ENCODE measurements around the gene NR2C2AP. TPM values are rescaled to one million over a fixed set of nuclear protein-coding genes. Genes with fewer than 3 reads are reported as not detected.

Gene NR2C2AP
- total RNA-seq, 1 experiment from 2014 or later: 25.7 TPM

- Histone ChIP-seq H3K9me3 (ENCODE audit: insufficient read depth, low read depth) (no peaks in the 10 kb centered on the region), H3K79me2 (ENCODE audit: low read depth) (no peaks in the 10 kb centered on the region), H3K27ac (no peak overlapping the region), H3K9me2 (ENCODE audit: insufficient read depth) (no peaks in the 10 kb centered on the region), H3K27me3 (ENCODE audit: insufficient read depth, low read depth) (peaks cover 79% of the 10 kb centered on the region), H3K4me1 (replicated peaks; ENCODE audit: insufficient read depth) (no peaks in the 10 kb centered on the region), H3K36me3 (ENCODE audit: low read depth) (no peaks in the 10 kb centered on the region), H3K4me2 (peak overlapping the region; percentile 52), H2AFZ (no peak overlapping the region), H3K4me3 (peak overlapping the region; percentile 13; the same call in 1 of the 2 replicates), H3F3A (ENCODE audit: insufficient read depth, low read depth) (no peaks in the 10 kb centered on the region), H4K20me1 (ENCODE audit: insufficient read depth) (no peaks in the 10 kb centered on the region)
- ChIA-PET CTCF (interaction anchor here (0.6 to 1.0 kb wide), 2 partner anchors 22 to 181 kb away, joined by 3 read pairs; partner anchors contain the start of genes GATAD2A and NR2C2AP), POLR2A (ENCODE audit: unreplicated experiment) (no interaction called here)
- peak; percentile 57 to 76 for DNase-seq
- BruUV-seq (replicated peaks): no TSS peak
- intact Hi-C loops (cut with micrococcal nuclease; ENCODE audit: unreplicated experiment): no loop called here
- TF ChIP-seq EZH2 (IDR thresholded peaks at IDR 0.05; ENCODE audit: low read depth) (no peak), CTCF (conservative IDR thresholded peaks at IDR 0.05) (peak; percentile 62)
Observed at GRCh38 chr19:19224852-19225494, 21.8 kb upstream of the NR2C2AP start.

GRCh38 chr19:19224150-19224851 is 21.1 kb upstream of the NR2C2AP start:
- Histone ChIP-seq H3K36me3 (ENCODE audit: low read depth) (no peaks in the 10 kb centered on the region), H3K27me3 (ENCODE audit: insufficient read depth, low read depth) (peaks cover 79% of the 10 kb centered on the region), H3K9me3 (ENCODE audit: insufficient read depth, low read depth) (no peaks in the 10 kb centered on the region), H2AFZ (no peak overlapping the region), H3F3A (ENCODE audit: insufficient read depth, low read depth) (no peaks in the 10 kb centered on the region), H3K9me2 (ENCODE audit: insufficient read depth) (no peaks in the 10 kb centered on the region), H3K4me2 (peak overlapping the region; percentile 52; the same call in 1 of the 2 replicates), H4K20me1 (ENCODE audit: insufficient read depth) (no peaks in the 10 kb centered on the region), H3K4me1 (replicated peaks; ENCODE audit: insufficient read depth) (no peaks in the 10 kb centered on the region), H3K27ac (no peak overlapping the region), H3K79me2 (ENCODE audit: low read depth) (no peaks in the 10 kb centered on the region), H3K4me3 (no peak overlapping the region; the same call in 1 of the 2 replicates)
- TF ChIP-seq CTCF (conservative IDR thresholded peaks at IDR 0.05) (no peak), EZH2 (IDR thresholded peaks at IDR 0.05; ENCODE audit: low read depth) (no peak)
- POLR2A ChIA-PET (ENCODE audit: unreplicated experiment): no interaction called here
- intact Hi-C loops (cut with micrococcal nuclease; ENCODE audit: unreplicated experiment): no loop called here
- CTCF ChIA-PET: no interaction called here
- DNase-seq: no peak
- BruUV-seq (replicated peaks): no TSS peak

GRCh38 chr19:19223636-19224035 is 20.4 kb upstream of the NR2C2AP start:
- TF ChIP-seq CTCF (conservative IDR thresholded peaks at IDR 0.05) (no peak), EZH2 (IDR thresholded peaks at IDR 0.05; ENCODE audit: low read depth) (no peak)
- Histone ChIP-seq H3K9me2 (ENCODE audit: insufficient read depth) (no peaks in the 10 kb centered on the region), H3K79me2 (ENCODE audit: low read depth) (no peaks in the 10 kb centered on the region), H3K4me2 (no peak overlapping the region), H3K4me1 (replicated peaks; ENCODE audit: insufficient read depth) (no peaks in the 10 kb centered on the region), H3K36me3 (ENCODE audit: low read depth) (no peaks in the 10 kb centered on the region), H3F3A (ENCODE audit: insufficient read depth, low read depth) (no peaks in the 10 kb centered on the region), H3K4me3 (no peak overlapping the region), H2AFZ (no peak overlapping the region), H4K20me1 (ENCODE audit: insufficient read depth) (no peaks in the 10 kb centered on the region), H3K27me3 (ENCODE audit: insufficient read depth, low read depth) (peaks cover 79% of the 10 kb centered on the region), H3K27ac (no peak overlapping the region), H3K9me3 (ENCODE audit: insufficient read depth, low read depth) (no peaks in the 10 kb centered on the region)
- intact Hi-C loops (cut with micrococcal nuclease; ENCODE audit: unreplicated experiment): no loop called here
- ChIA-PET POLR2A (ENCODE audit: unreplicated experiment) (no interaction called here), CTCF (no interaction called here)
- no TSS peak for BruUV-seq (replicated peaks)
- DNase-seq: no peak

Data from PC-9 (cell line).